GM12873 (cell line): ENCODE results near the gene RHEB.

Experiments used
- TF ChIP-seq, protein P1 (sequence below): IDR thresholded peaks from 2 replicates; pipeline ENCODE4 v1.5.1; 2012; ENCODE audit warnings: low read depth, mild to moderate bottlenecking, moderate library complexity, low read length, control low read depth; ENCODE audit not compliant: insufficient read depth; ENCODE audit errors: missing control alignments

RHEB gene

DNA sequence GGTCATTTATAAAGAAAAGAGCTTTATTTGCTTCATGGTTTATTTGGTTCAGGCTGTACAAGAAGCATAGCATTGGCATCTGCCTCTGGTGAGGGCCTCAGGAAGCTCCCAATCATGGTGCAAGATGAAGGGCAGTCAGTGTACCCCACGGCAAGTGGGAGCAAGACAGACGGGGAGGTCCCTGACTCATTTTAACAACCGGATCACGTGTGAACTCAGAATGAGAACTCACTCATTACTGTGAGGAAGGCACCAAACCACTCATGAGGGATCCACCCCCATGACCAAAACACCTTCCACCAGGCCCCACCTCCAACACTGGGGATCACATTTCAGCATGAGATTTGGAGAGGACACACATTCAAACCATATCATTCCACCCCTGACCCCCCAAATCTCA, 64.0 kb downstream of the RHEB start:
- TF ChIP-seq, protein P1, sequence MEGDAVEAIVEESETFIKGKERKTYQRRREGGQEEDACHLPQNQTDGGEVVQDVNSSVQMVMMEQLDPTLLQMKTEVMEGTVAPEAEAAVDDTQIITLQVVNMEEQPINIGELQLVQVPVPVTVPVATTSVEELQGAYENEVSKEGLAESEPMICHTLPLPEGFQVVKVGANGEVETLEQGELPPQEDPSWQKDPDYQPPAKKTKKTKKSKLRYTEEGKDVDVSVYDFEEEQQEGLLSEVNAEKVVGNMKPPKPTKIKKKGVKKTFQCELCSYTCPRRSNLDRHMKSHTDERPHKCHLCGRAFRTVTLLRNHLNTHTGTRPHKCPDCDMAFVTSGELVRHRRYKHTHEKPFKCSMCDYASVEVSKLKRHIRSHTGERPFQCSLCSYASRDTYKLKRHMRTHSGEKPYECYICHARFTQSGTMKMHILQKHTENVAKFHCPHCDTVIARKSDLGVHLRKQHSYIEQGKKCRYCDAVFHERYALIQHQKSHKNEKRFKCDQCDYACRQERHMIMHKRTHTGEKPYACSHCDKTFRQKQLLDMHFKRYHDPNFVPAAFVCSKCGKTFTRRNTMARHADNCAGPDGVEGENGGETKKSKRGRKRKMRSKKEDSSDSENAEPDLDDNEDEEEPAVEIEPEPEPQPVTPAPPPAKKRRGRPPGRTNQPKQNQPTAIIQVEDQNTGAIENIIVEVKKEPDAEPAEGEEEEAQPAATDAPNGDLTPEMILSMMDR = no peak

DNA sequence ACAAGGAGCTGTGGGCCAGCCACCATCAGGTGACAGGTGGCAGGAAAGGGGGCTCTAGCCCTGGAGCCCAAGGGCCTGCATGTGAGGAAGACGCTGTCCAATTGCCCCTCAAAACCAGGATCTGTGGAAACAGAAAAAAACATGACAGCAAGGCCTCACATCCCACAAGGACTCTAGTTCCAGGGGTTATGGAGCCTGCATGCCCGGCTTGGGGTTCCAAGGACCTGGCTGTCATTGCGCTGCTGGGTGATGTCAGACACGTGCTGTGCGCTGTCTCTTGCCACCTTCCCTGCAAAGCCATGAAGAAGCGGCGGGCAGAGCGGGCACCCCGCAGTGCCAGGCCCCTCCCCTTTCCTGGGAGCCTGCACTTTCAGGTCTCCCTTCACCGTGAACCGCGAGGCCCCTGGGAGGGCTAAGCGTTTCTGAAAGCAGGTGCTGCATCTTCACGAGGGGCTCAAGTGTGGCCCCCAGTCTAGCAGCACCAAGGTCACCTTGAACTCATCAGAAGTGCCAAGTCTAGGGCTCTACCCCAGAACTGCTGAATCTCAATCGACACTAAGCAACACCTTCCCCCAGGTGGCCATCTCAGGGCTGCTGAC, 64.7 kb downstream of the RHEB start:
- TF ChIP-seq, protein P1 = no peak

DNA sequence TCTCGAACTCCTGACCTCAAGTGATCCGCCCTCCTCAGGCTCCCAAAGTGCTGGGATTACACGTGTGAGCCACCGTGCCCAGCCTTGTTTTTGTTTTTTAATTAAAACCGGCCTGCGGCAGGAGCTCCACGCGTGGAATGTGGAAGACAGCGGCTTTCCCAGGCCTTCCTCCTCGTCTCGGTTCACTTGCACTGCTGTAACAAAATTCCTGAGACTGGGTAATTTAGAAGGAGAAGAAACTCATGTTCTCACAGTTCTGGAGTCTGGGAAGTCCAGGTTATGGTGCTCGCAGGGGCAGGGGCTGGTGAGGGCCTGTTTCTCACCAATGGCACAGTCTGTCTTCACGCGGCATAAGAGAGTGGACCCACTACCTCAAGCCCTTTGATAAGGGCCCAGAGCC, 65.4 kb downstream of the RHEB start:
- TF ChIP-seq, protein P1 = no peak

DNA sequence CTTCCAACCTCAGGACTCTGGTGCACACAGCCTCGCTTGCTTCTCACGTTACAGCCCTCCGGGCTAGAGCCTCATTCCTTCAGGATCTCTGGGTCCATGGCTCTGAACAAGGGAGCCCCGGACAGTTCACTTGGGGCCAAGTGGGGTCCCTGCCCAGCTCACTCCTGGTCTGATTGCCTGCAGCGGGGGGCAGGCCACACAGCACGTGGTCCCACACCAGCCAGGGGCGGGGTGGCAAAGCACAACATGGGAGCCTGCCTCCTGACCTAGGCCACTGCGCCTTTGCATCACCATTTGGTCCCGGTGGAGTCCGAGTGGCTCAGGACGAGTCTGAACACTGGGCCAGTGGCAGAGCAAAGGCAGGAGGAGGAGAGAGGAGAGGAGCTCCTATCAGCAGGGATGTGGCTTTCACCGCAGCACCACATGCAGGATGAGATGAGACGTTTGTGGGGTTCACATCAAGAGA, 66.3 kb downstream of the RHEB start:
- TF ChIP-seq, protein P1 = no peak

DNA sequence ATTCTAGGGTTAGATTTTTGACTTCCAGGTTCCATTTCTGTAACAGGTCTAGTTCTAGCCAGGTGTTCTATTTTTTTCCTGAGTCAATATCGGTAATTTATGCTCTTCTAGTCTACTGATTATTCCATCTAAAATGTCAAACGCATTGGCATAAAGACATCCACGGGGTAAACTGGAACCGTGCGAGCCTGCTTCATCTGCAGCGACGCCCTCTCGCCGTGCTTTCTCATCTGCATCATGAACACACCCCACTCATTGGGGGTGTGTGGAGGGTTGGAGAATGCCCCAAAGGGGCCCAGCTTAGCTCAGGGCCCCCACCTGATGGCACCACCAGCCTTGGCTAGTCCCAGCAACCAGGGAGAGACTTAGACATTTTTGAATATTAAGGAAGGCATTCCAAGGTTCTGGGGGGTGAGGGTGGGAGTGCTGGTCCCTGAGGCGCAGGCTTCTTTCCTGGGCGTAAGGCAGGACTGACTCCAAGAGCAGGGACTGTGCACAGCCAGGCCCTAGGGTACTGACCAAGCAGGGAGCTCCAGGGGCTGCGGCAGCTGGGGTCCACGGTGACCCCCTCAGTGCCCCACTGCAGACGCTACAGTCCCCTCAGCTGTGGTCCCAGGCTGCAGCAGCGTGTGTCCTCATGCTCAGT, 66.9 kb downstream of the RHEB start:
- TF ChIP-seq, protein P1 = no peak

DNA sequence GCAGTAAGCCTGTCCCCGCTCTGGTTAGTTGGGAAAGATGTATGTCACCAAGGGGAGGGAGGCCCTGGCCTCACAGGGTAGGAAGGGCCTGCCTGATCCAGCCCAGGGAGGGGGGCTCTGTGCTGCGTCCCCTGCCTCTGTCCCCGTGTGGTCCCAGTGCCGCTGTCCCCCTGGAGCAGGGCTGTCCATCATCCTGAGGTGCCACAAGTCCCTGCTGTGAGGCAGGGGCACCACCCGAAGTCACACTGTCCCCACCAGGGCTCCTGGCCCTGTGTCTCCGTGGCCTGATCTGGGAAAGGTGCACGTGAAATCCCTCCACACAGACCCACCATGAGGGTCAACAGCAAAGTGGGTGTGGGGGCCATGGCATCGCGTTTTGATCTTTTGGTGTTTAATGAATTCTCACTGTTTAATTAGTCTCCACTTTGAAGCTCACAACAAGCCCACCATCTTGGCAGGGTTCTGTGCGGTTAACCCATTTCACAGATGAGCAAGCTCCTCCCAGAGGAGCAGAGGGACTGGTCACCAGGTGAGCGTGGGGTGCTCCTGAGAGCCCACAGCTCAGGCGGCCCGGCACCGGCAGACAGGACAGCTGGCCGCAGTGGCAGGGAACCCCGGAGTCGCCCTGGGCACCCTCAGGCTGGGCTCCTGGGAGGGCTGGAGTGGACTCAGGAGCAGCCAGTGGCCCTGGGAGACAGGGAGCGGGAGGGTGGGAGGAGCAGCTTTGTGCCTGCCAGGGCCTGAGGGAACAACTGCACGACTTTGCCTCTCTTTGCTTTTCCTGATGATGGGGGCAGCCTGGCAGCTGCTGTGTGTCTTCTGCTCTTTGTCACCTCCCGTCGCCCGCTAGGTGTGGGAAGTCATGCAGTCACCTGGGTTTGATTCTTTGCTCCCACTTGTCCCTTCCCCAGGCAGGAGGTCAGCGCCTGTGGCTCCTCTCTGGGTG, 67.8 kb downstream of the RHEB start:
- TF ChIP-seq, protein P1 = no peak

DNA sequence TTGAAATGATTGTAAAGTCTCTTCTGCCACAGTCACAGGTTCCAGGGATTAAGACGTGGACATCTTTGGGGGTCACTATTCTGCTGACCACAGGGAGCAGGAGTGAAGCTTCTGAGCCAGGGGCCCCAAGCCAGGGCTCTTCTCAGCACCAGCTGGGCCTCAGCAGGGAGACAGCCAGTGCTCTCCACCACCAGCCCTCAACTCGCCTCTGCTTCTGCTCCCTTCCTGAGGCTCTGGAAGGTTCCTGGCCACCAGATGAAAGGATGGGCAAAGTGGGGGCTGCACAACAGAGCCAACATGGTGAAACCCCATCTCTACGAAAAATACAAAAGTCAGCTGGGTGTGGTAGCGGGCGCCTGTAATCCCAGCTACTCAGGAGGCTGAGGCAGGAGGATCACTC, 68.5 kb downstream of the RHEB start:
- TF ChIP-seq, protein P1 = no peak
